ENCODE measurements around the gene RAP1A.

- no peak for TF ChIP-seq GATA2 (IDR thresholded peaks at IDR 0.05; ENCODE audit: low read depth, low read length)
- TF ChIP-seq GATA3 (IDR thresholded peaks at IDR 0.05; ENCODE audit: low read depth, low read length): no peak
Measured at GRCh38 chr1:111677604-111678003, 58.0 kb downstream of the RAP1A start.
